ENCODE data around the gene SELPLG. TPM values are rescaled to one million over a fixed set of nuclear protein-coding genes. Genes with fewer than 3 reads are reported as not detected.
A peak's percentile ranks its signal among the peaks of the same experiment; 100 is the strongest.

SELPLG gene
- total and polyA plus RNA-seq, 2 of the 4 experiments (the other 2 are of a cell fraction) = 3.2 to 10.8 TPM

DNA sequence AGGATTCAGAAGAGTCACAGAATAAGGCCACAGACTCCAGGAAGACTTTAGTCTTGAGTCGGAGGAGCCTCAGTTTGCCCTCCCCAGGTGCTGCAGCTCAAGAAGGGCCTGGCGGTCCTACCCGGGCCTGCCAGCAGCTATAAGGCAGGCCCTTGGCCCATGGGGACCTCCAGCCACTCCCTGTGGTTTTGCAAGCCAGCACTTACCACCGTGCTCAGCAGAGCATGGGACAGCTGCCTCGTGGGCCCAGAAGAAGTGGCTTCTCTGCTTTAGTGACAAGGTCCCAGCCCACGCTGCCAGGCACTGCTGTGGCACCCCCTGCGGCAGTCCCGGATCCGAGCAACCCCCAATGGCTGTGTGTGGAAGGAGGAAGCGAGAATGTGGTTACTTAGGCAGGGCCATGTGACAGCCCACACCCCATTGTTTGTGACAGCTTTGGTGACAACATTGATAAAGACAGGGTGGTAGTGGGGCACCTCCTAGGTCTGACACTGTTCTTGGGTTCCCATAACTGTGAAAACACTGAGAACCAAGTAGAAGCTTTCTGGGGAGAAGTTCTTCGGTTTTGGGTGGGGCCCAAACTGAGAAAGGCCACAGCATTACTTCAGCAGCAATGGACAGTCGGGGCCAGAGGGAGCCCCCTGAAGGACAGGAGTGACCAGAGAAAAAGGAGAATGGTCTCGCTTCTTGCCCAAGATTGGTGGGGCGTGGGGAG is at the start of gene SELPLG (continued):
- TF ChIP-seq MXI1 (IDR thresholded peaks at IDR 0.05; ENCODE audit: borderline replicate concordance, low read depth, low read length) (no peak), RAD21 (IDR thresholded peaks at IDR 0.05; ENCODE audit: low read length) (no peak), SMC3 (IDR thresholded peaks at IDR 0.05; ENCODE audit: low read depth, low read length) (no peak)

- H2AFZ ChIP-seq (replicated peaks; ENCODE audit: low read length, poor library complexity) = no peak overlapping the region
- in situ Hi-C loops (cut with MboI; ENCODE audit: low sequenced_read_pairs) (no loop called here), dilution Hi-C loops (cut with HindIII; ENCODE audit: low sequenced_read_pairs, unreplicated experiment) (no loop called here), intact Hi-C loops (cut with micrococcal nuclease) (no loop called here)
- no peak overlapping the region for H3K9ac ChIP-seq (ENCODE audit: low read depth, low read length)
- H3K9me1 ChIP-seq (ENCODE audit: insufficient read depth, low read length) = peaks cover 12% of the 10 kb centered on the region
- H3K4ac ChIP-seq (ENCODE audit: low read depth, low read length) = no peak overlapping the region
- H3K23ac ChIP-seq (ENCODE audit: low read depth, low read length) = no peak overlapping the region; the same call in 1 of the 2 replicates
- H2BK15ac ChIP-seq (ENCODE audit: low read depth, low read length) = no peak overlapping the region
- H3K4me3 ChIP-seq (ENCODE audit: insufficient read depth, low read depth, low read length) = no peak overlapping the region
- peaks cover 17% of the 10 kb centered on the region for H3K36me3 ChIP-seq (ENCODE audit: control insufficient read depth, insufficient read depth, low read length)
- no peak overlapping the region; the same call in 1 of the 2 replicates for H3K4me2 ChIP-seq (ENCODE audit: low read depth, low read length)
- H3K18ac ChIP-seq (ENCODE audit: low read depth, low read length) = no peak overlapping the region
- peak overlapping the region; percentile 24 for H2BK5ac ChIP-seq (ENCODE audit: low read depth, low read length, poor library complexity, severe bottlenecking)
- H3K79me1 ChIP-seq (ENCODE audit: low read depth in 1 of 2, low read length in 2 of 2) = peaks cover 0 to 37% of the 10 kb centered on the region in 2 experiments; a peak in 2 of 4 replicates
- peaks cover 13% of the 10 kb centered on the region for H3K4me1 ChIP-seq (ENCODE audit: control insufficient read depth, insufficient read depth, low read length)
- H2AK9ac ChIP-seq (replicated peaks; ENCODE audit: low read depth, low read length, poor library complexity) = no peak overlapping the region
- CTCF ChIA-PET = no interaction called here
- no peak overlapping the region for H4K8ac ChIP-seq (ENCODE audit: low read depth in 2 of 2, low read length in 2 of 2)
- no peak overlapping the region for H4K91ac ChIP-seq (ENCODE audit: insufficient read depth, low read depth, low read length)
- no peak overlapping the region for H2AK5ac ChIP-seq (ENCODE audit: low read depth, low read length)
- H3K27me3 ChIP-seq (ENCODE audit: control insufficient read depth, insufficient read depth, low read length) = no peaks in the 10 kb centered on the region
- H2BK20ac ChIP-seq (ENCODE audit: low read depth, low read length) = no peak overlapping the region
- peaks cover 82% of the 10 kb centered on the region for H4K20me1 ChIP-seq (ENCODE audit: insufficient read depth, low read length)
- H4K5ac ChIP-seq (ENCODE audit: low read depth, low read length) = peak overlapping the region; percentile 12; the same call in 1 of the 2 replicates
- H3K9me3 ChIP-seq (ENCODE audit: control insufficient read depth, insufficient read depth, low read length) = no peaks in the 10 kb centered on the region
- H3K27ac ChIP-seq (ENCODE audit: insufficient read depth, low read length) = no peak overlapping the region; the same call in 1 of the 2 replicates
- H3K14ac ChIP-seq (replicated peaks; ENCODE audit: low read depth, low read length) = no peak overlapping the region
- no peak overlapping the region for H3K56ac ChIP-seq (ENCODE audit: extremely low read depth, insufficient read depth, low read length)
- POLR2A ChIA-PET (ENCODE audit: unreplicated experiment) = no interaction called here
- BruUV-seq (replicated peaks) = no TSS peak
- no CpG with 5 or more reads among the region's 1 CpG for whole genome bisulfite sequencing, 2 experiments (ENCODE audit: extremely low coverage in 2 of 2, insufficient read length in 1 of 2)
- DNase-seq = no peak
- no peak overlapping the region for H2BK120ac ChIP-seq (ENCODE audit: low read depth, low read length)
- TF ChIP-seq, protein P1, sequence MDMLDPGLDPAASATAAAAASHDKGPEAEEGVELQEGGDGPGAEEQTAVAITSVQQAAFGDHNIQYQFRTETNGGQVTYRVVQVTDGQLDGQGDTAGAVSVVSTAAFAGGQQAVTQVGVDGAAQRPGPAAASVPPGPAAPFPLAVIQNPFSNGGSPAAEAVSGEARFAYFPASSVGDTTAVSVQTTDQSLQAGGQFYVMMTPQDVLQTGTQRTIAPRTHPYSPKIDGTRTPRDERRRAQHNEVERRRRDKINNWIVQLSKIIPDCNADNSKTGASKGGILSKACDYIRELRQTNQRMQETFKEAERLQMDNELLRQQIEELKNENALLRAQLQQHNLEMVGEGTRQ (IDR thresholded peaks at IDR 0.05; ENCODE audit: low read depth, low read length) = no peak
- no peak for TF ChIP-seq MAZ (IDR thresholded peaks at IDR 0.05; ENCODE audit: borderline replicate concordance, low read depth, low read length)
- ATAC-seq (ENCODE audit: low read depth) = no peak
Observed at GRCh38 chr12:108681317-108681716, 47.6 kb upstream of the SELPLG start.

Data from IMR-90 (cell line).